ENCODE data around the gene TNFRSF14.

The TNFRSF14 gene

GRCh38 chr1:2595261-2595811, 39.2 kb downstream of the TNFRSF14 start:
- FAIRE-seq: no peak
- DNase-seq (ENCODE audit: insufficient read length, low spot score): no peak
- no peak for TF ChIP-seq POLR2AphosphoS5 (IDR thresholded peaks at IDR 0.05; ENCODE audit: low read depth, low read length)
- no peak for TF ChIP-seq SPI1 (IDR thresholded peaks at IDR 0.05; ENCODE audit: low read depth, low read length)
- no peak for TF ChIP-seq POLR2A (IDR thresholded peaks at IDR 0.05; ENCODE audit: low read depth, low read length)
- no peak for TF ChIP-seq POU2F2 (IDR thresholded peaks at IDR 0.05; ENCODE audit: low read depth, low read length)
- no peak for TF ChIP-seq TAF1 (IDR thresholded peaks at IDR 0.05; ENCODE audit: low read depth, low read length)

- no peak for TF ChIP-seq POU2F2 (IDR thresholded peaks at IDR 0.05; ENCODE audit: low read depth, low read length)
- TF ChIP-seq POLR2AphosphoS5 (IDR thresholded peaks at IDR 0.05; ENCODE audit: low read depth, low read length): no peak
- no peak for TF ChIP-seq PAX5 (IDR thresholded peaks at IDR 0.05; ENCODE audit: insufficient read depth, low read length, severe bottlenecking)
- DNase-seq (ENCODE audit: insufficient read length, low spot score) (no peak), FAIRE-seq (no peak)
Measured at GRCh38 chr1:2595812-2596529, 39.8 kb downstream of the TNFRSF14 start.

GRCh38 chr1:2596530-2597333, 40.6 kb downstream of the TNFRSF14 start:
- no peak for TF ChIP-seq POLR2AphosphoS5 (IDR thresholded peaks at IDR 0.05; ENCODE audit: low read depth, low read length)
- TF ChIP-seq SPI1 (IDR thresholded peaks at IDR 0.05; ENCODE audit: low read depth, low read length): no peak
- no peak for TF ChIP-seq PAX5 (IDR thresholded peaks at IDR 0.05; ENCODE audit: insufficient read depth, low read length, severe bottlenecking)
- no peak for TF ChIP-seq POU2F2 (IDR thresholded peaks at IDR 0.05; ENCODE audit: low read depth, low read length)
- no peak for TF ChIP-seq TAF1 (IDR thresholded peaks at IDR 0.05; ENCODE audit: low read depth, low read length)
- no peak for TF ChIP-seq POLR2A (IDR thresholded peaks at IDR 0.05; ENCODE audit: low read depth, low read length)
- no peak for FAIRE-seq
- DNase-seq (ENCODE audit: insufficient read length, low spot score): peak; percentile 10

GRCh38 chr1:2597441-2598328, 41.5 kb downstream of the TNFRSF14 start:
- no peak for DNase-seq (ENCODE audit: insufficient read length, low spot score)
- FAIRE-seq: no peak

GRCh38 chr1:2598329-2598931, 42.3 kb downstream of the TNFRSF14 start:
- DNase-seq (ENCODE audit: insufficient read length, low spot score) (peak; percentile 5), FAIRE-seq (no peak)
- TF ChIP-seq POLR2A (IDR thresholded peaks at IDR 0.05; ENCODE audit: low read depth, low read length) (no peak), POU2F2 (IDR thresholded peaks at IDR 0.05; ENCODE audit: low read depth, low read length) (no peak), SPI1 (IDR thresholded peaks at IDR 0.05; ENCODE audit: low read depth, low read length) (no peak), POLR2AphosphoS5 (IDR thresholded peaks at IDR 0.05; ENCODE audit: low read depth, low read length) (no peak), TAF1 (IDR thresholded peaks at IDR 0.05; ENCODE audit: low read depth, low read length) (no peak), PAX5 (IDR thresholded peaks at IDR 0.05; ENCODE audit: insufficient read depth, low read length, severe bottlenecking) (no peak)

More at GRCh38 chr1:2597441-2598328, 41.5 kb downstream of the TNFRSF14 start:
- TF ChIP-seq SPI1 (IDR thresholded peaks at IDR 0.05; ENCODE audit: low read depth, low read length) (no peak), TAF1 (IDR thresholded peaks at IDR 0.05; ENCODE audit: low read depth, low read length) (no peak), POLR2AphosphoS5 (IDR thresholded peaks at IDR 0.05; ENCODE audit: low read depth, low read length) (no peak), PAX5 (IDR thresholded peaks at IDR 0.05; ENCODE audit: insufficient read depth, low read length, severe bottlenecking) (no peak), POU2F2 (IDR thresholded peaks at IDR 0.05; ENCODE audit: low read depth, low read length) (no peak)

GRCh38 chr1:2601721-2602303, 45.6 kb downstream of the TNFRSF14 start:
- DNase-seq (ENCODE audit: insufficient read length, low spot score) (no peak), FAIRE-seq (no peak)
- TF ChIP-seq PAX5 (IDR thresholded peaks at IDR 0.05; ENCODE audit: insufficient read depth, low read length, severe bottlenecking): no peak
- no peak for TF ChIP-seq POLR2A (IDR thresholded peaks at IDR 0.05; ENCODE audit: low read depth, low read length)
- TF ChIP-seq TAF1 (IDR thresholded peaks at IDR 0.05; ENCODE audit: low read depth, low read length): no peak
- TF ChIP-seq POLR2AphosphoS5 (IDR thresholded peaks at IDR 0.05; ENCODE audit: low read depth, low read length): no peak
- TF ChIP-seq POU2F2 (IDR thresholded peaks at IDR 0.05; ENCODE audit: low read depth, low read length): no peak
- TF ChIP-seq SPI1 (IDR thresholded peaks at IDR 0.05; ENCODE audit: low read depth, low read length): no peak

GRCh38 chr1:2602311-2602835, 46.2 kb downstream of the TNFRSF14 start:
- no peak for FAIRE-seq

More at GRCh38 chr1:2602311-2602835, 46.2 kb downstream of the TNFRSF14 start:
- DNase-seq (ENCODE audit: insufficient read length, low spot score): peak; percentile 6
- TF ChIP-seq PAX5 (IDR thresholded peaks at IDR 0.05; ENCODE audit: insufficient read depth, low read length, severe bottlenecking) (no peak), TAF1 (IDR thresholded peaks at IDR 0.05; ENCODE audit: low read depth, low read length) (no peak), POLR2AphosphoS5 (IDR thresholded peaks at IDR 0.05; ENCODE audit: low read depth, low read length) (no peak), POLR2A (IDR thresholded peaks at IDR 0.05; ENCODE audit: low read depth, low read length) (no peak), SPI1 (IDR thresholded peaks at IDR 0.05; ENCODE audit: low read depth, low read length) (no peak), POU2F2 (IDR thresholded peaks at IDR 0.05; ENCODE audit: low read depth, low read length) (no peak)
